ENCODE measurements around the gene AKR7A2. TPM values are rescaled to one million over a fixed set of nuclear protein-coding genes. Genes with fewer than 3 reads are reported as not detected.
"Not testable (repeated sequence)": the region's sequence is repeated elsewhere in the genome, so short reads cannot be mapped to it uniquely, and the experiment has no call there.

The AKR7A2 gene
- total RNA-seq, 1 experiment from 2014 or later, result 122 TPM

DNA sequence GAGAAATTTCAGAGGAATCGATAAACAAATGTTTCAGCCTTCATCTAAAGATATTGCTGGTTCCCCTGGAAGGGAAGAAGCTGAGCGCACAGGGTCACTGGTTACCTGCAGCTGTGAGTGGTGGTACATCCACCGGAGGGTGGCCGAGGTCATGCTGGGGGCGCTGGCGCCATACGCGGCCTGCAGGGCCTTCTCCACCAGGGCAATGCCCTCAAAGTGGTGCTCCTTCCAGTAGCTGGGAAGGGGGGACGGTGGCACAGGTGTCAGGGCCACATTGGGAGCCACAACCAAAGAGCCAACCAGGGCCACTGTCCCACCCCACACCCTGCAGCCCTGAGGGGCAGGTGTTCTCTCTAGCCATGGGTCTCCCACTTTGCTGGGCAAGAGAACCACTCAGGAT is 28.1 kb downstream of the AKR7A2 start:
- Histone ChIP-seq H3K4me3 (ENCODE audit: low read length) (no peak overlapping the region), H3K27ac (ENCODE audit: low read length) (no peak overlapping the region), H4K20me1 (ENCODE audit: insufficient read depth, low read depth, low read length) (no peaks in the 10 kb centered on the region), H3K27me3 (ENCODE audit: low read length) (no peaks in the 10 kb centered on the region), H3K36me3 (ENCODE audit: insufficient read depth, low read length) (0 out of 2 replicates have a peak, but pooled peaks cover 4% of the 10 kb centered on the region), H3K4me2 (ENCODE audit: low read depth, low read length, poor library complexity, severe bottlenecking) (no peak overlapping the region), H3K9me3 (ENCODE audit: low read length) (no peaks in the 10 kb centered on the region), H3K79me2 (ENCODE audit: low read length) (no peaks in the 10 kb centered on the region), H3K9me2 (replicated peaks; ENCODE audit: insufficient read depth, low read length) (no peaks in the 10 kb centered on the region), H2AFZ (ENCODE audit: low read length) (no peak overlapping the region), H3K9ac (ENCODE audit: low read length) (no peak overlapping the region), H3K4me1 (ENCODE audit: low read length) (no peaks in the 10 kb centered on the region)
- no peak for DNase-seq

DNA sequence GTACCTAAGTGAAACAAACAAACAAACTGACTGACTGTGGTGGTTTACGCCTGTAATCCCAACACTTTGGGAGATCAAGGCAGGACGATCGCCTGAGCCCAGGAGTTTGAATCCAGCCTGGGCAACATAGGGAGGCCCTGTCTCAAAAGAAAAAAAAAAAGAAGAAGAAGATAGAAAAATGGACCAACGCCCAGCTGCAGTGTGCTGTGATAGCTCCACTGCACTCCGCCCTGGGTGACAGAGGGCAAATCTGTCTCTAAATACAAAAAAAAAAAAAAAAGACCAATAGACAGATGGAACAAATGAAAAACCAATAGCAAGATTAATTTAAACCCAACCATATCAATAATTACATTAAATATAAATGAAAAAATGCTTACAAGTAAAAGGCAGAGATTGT is 37.3 kb downstream of the AKR7A2 start:
- H2AFZ ChIP-seq (ENCODE audit: low read length), result no peak overlapping the region

DNA sequence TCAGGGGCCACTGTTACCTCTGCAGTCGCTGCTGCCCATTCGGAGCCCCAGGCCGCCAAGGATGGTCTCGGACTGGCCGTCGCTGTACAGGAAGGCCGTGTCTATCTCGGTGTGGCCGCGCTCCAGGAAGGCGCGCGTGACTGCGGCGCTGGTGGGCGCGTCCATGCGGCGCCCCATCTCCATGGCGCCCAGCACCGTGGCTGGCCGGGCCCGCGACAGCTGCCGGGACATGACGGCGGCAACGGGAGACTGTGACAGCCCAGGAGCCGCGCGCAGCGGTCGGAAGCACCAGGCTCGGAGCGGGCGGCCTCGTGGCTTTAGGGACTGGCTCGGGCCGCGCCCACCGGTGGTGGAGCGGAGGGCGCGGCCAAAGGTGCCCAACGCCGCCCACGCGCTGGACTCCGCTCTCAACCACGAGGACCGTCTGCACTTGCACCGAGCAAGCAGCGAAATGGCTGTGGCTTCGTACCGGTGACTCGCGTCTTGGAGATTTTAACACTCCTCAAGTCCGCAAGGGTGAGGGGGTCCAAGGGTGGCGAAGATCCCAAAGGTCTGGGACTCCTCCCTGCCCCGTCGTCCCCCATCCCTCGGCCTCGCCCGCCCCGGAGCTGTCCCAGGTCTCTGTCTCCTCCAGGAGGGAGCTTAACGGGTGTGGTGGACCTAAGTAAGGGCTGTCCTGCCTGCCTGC is 38.0 kb downstream of the AKR7A2 start:
- H2AFZ ChIP-seq (ENCODE audit: low read length); H3K27ac ChIP-seq (ENCODE audit: low read length); H3K4me3 ChIP-seq (ENCODE audit: low read length); DNase-seq; H4K20me1 ChIP-seq (ENCODE audit: insufficient read depth, low read depth, low read length); H3K79me2 ChIP-seq (ENCODE audit: low read length); H3K9ac ChIP-seq (ENCODE audit: low read length); H3K36me3 ChIP-seq (ENCODE audit: insufficient read depth, low read length); H3K9me2 ChIP-seq (replicated peaks; ENCODE audit: insufficient read depth, low read length); H3K27me3 ChIP-seq (ENCODE audit: low read length); H3K9me3 ChIP-seq (ENCODE audit: low read length); H3K4me1 ChIP-seq (ENCODE audit: low read length); H3K4me2 ChIP-seq (ENCODE audit: low read depth, low read length, poor library complexity, severe bottlenecking): not testable (repeated sequence)

More for the DNA sequence above, 37.3 kb downstream of the AKR7A2 start:
- Histone ChIP-seq H3K27ac (ENCODE audit: low read length) (no peak overlapping the region), H3K4me1 (ENCODE audit: low read length) (no peaks in the 10 kb centered on the region), H3K79me2 (ENCODE audit: low read length) (no peaks in the 10 kb centered on the region), H3K4me2 (ENCODE audit: low read depth, low read length, poor library complexity, severe bottlenecking) (no peak overlapping the region), H3K27me3 (ENCODE audit: low read length) (no peaks in the 10 kb centered on the region), H3K4me3 (ENCODE audit: low read length) (no peak overlapping the region), H3K9ac (ENCODE audit: low read length) (no peak overlapping the region), H4K20me1 (ENCODE audit: insufficient read depth, low read depth, low read length) (no peaks in the 10 kb centered on the region), H3K36me3 (ENCODE audit: insufficient read depth, low read length) (no peaks in the 10 kb centered on the region), H3K9me2 (replicated peaks; ENCODE audit: insufficient read depth, low read length) (no peaks in the 10 kb centered on the region), H3K9me3 (ENCODE audit: low read length) (no peaks in the 10 kb centered on the region)
- DNase-seq, result no peak

DNA sequence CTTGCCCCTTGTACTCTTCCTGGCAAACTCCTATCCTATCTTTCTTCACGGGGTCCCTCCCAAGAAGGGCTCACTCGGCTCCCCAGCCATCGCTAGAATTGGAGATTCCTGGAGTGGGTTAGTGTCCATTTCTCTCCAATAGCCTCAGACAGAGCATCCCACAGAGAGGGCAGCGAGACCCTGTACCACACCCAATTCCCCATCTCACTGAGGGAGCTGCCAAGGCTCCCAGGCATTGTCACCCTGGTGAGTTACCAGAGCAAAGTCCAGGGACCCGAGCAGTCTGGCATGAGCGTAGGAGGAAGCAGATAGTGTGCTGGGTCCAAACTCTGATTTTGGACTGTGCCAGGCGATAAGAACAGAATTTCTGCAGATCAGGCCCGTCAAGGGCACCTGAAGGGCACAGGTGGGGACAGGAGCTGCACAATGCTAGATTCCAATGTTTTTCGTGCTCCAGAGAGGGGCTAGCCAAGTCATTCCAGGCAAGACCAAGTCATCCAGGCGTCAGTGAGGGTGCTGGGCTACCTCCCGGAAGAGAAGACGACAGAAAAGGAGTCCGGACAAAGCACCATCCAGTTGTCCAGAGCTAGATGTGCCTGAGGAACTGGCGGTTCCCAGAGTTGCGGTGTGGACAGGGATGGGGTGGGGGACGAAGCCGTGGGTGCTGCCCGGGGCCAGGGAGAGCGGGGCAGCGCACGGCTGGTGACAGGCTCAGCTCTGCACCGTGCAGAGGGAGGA is 38.7 kb downstream of the AKR7A2 start:
- Histone ChIP-seq H3K27me3 (ENCODE audit: low read length) (no peaks in the 10 kb centered on the region), H4K20me1 (ENCODE audit: insufficient read depth, low read depth, low read length) (no peaks in the 10 kb centered on the region), H2AFZ (ENCODE audit: low read length) (no peak overlapping the region), H3K4me1 (ENCODE audit: low read length) (no peaks in the 10 kb centered on the region), H3K9me2 (replicated peaks; ENCODE audit: insufficient read depth, low read length) (no peaks in the 10 kb centered on the region), H3K79me2 (ENCODE audit: low read length) (no peaks in the 10 kb centered on the region), H3K27ac (ENCODE audit: low read length) (no peak overlapping the region), H3K4me2 (ENCODE audit: low read depth, low read length, poor library complexity, severe bottlenecking) (no peak overlapping the region), H3K4me3 (ENCODE audit: low read length) (no peak overlapping the region), H3K9me3 (ENCODE audit: low read length) (no peaks in the 10 kb centered on the region), H3K9ac (ENCODE audit: low read length) (no peak overlapping the region), H3K36me3 (ENCODE audit: insufficient read depth, low read length) (no peaks in the 10 kb centered on the region)
- DNase-seq, result no peak

DNA sequence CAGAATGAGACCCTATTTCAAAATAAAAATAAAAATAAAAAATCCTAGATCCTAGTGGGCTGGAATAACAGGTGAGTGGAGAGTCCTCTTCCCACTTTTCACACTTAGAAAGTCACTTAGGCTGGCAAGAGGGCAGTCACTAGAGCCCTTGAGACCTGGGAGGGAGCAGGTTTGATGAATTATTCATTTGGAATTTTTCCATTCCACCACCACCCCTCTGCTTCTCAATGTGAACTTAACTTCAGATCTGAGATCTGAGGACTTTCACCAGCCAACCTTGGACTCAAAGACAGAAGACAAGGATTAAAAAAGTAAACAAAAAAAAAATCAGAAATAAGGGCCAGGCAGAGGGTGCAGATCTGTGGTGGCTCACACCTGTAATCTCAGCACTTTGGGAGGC is 39.9 kb downstream of the AKR7A2 start:
- DNase-seq, result no peak
- Histone ChIP-seq H3K79me2 (ENCODE audit: low read length) (no peaks in the 10 kb centered on the region), H3K36me3 (ENCODE audit: insufficient read depth, low read length) (no peaks in the 10 kb centered on the region), H3K4me3 (ENCODE audit: low read length) (no peak overlapping the region), H3K9me2 (replicated peaks; ENCODE audit: insufficient read depth, low read length) (no peaks in the 10 kb centered on the region), H2AFZ (ENCODE audit: low read length) (no peak overlapping the region), H4K20me1 (ENCODE audit: insufficient read depth, low read depth, low read length) (no peaks in the 10 kb centered on the region), H3K27ac (ENCODE audit: low read length) (no peak overlapping the region), H3K9ac (ENCODE audit: low read length) (no peak overlapping the region), H3K4me1 (ENCODE audit: low read length) (no peaks in the 10 kb centered on the region), H3K4me2 (ENCODE audit: low read depth, low read length, poor library complexity, severe bottlenecking) (no peak overlapping the region), H3K27me3 (ENCODE audit: low read length) (no peaks in the 10 kb centered on the region), H3K9me3 (ENCODE audit: low read length) (no peaks in the 10 kb centered on the region)

DNA sequence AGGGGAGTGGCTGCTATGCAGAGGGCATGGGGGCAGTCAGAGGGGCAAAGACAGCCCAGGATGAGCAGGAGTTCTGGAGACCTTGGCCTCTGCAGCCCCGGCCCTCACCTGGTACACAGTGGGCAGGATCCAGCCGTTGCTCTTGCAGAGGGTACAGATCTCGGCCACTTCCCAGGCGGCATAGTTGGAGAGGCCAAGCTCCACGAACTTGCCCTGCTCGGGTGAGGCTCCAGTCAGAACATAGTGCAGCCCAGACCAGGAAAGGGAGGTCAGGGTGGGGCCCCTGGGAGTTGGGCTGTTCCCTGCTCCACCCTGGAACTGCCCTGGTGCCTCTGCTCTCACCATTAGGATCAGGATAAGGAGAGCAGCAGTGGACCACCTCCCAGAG is 41.6 kb downstream of the AKR7A2 start:
- not testable (repeated sequence) for H3K4me3 ChIP-seq (ENCODE audit: low read length); DNase-seq; H3K79me2 ChIP-seq (ENCODE audit: low read length); H3K4me1 ChIP-seq (ENCODE audit: low read length); H3K4me2 ChIP-seq (ENCODE audit: low read depth, low read length, poor library complexity, severe bottlenecking); H3K36me3 ChIP-seq (ENCODE audit: insufficient read depth, low read length); H3K27me3 ChIP-seq (ENCODE audit: low read length); H3K27ac ChIP-seq (ENCODE audit: low read length); H3K9me2 ChIP-seq (replicated peaks; ENCODE audit: insufficient read depth, low read length); H3K9me3 ChIP-seq (ENCODE audit: low read length); H4K20me1 ChIP-seq (ENCODE audit: insufficient read depth, low read depth, low read length); H2AFZ ChIP-seq (ENCODE audit: low read length); H3K9ac ChIP-seq (ENCODE audit: low read length)

DNA sequence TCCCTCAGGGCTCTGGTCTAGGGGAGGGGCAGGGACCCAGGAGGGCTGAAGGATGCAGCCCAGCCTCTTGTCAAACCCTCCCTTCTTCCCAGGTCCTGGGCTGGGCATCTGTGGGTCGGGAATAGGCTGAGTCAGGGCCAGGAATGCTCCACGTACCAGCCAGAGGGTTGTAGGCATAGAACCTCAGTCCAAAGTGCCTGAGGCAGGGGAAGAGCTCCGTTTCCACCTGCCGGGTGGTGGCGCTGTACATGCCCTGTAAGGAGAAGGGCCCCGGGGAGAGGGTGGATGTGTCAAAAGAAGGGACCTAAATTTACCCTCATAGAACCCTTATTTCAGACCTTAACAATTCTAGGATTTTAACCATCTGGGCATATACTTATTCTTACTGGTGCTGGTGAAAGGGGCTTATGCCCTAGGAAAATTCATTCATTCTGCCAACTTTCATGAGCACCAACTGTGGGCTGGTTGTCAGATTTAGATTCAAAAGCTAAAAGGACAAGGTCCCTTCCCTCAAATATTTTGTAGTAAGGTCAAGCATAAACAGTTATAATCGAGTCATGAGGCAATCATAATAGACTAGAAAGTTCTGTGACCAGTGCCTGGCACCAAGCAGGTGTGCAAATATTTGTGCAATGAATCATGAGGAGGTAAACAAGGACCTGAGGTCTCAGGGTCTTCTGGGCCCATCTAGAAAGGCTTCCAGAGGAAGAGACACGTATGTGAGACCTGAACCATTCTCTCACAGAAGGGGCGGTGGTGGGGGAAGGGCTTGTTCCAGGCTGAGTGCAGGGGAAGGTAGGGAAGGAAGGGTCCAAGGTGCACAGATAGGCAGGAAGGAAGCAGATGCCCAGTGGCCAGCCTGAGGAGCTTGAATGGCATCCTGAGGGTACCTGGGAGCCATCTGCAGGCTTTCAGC is 42.3 kb downstream of the AKR7A2 start:
- not testable (repeated sequence) for H3K36me3 ChIP-seq (ENCODE audit: insufficient read depth, low read length); H3K9me3 ChIP-seq (ENCODE audit: low read length); H2AFZ ChIP-seq (ENCODE audit: low read length); H3K27ac ChIP-seq (ENCODE audit: low read length); H3K4me1 ChIP-seq (ENCODE audit: low read length); H4K20me1 ChIP-seq (ENCODE audit: insufficient read depth, low read depth, low read length); H3K4me3 ChIP-seq (ENCODE audit: low read length); H3K79me2 ChIP-seq (ENCODE audit: low read length); H3K27me3 ChIP-seq (ENCODE audit: low read length); H3K9me2 ChIP-seq (replicated peaks; ENCODE audit: insufficient read depth, low read length); DNase-seq; H3K9ac ChIP-seq (ENCODE audit: low read length); H3K4me2 ChIP-seq (ENCODE audit: low read depth, low read length, poor library complexity, severe bottlenecking)

DNA sequence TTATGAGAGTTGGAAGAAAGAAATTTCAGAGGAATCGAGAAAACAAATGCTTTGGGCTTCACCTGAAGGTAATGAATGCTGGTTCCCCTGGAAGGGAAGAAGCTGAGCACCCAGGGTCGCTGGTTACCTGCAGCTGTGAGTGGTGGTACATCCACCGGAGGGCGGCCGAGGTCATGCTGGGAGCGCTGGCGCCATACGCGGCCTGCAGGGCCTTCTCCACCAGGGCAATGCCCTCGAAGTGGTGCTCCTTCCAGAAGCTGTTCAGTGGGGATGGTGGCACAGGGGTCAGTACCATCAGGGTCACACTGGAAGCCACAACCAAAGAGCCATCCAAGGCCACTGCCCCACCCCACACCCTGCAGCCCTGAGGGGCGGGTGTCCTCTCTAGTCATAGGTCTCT is 43.5 kb downstream of the AKR7A2 start:
- H3K4me1 ChIP-seq (ENCODE audit: low read length), result no peaks in the 10 kb centered on the region
- no peaks in the 10 kb centered on the region for H3K9me2 ChIP-seq (replicated peaks; ENCODE audit: insufficient read depth, low read length)
- no peak overlapping the region for H3K4me3 ChIP-seq (ENCODE audit: low read length)
- no peaks in the 10 kb centered on the region for H3K9me3 ChIP-seq (ENCODE audit: low read length)
- H3K79me2 ChIP-seq (ENCODE audit: low read length), result no peaks in the 10 kb centered on the region
- H3K36me3 ChIP-seq (ENCODE audit: insufficient read depth, low read length), result no peaks in the 10 kb centered on the region
- no peak for DNase-seq
- no peak overlapping the region for H3K9ac ChIP-seq (ENCODE audit: low read length)
- H2AFZ ChIP-seq (ENCODE audit: low read length), result no peak overlapping the region
- no peak overlapping the region for H3K27ac ChIP-seq (ENCODE audit: low read length)
- H3K27me3 ChIP-seq (ENCODE audit: low read length), result no peaks in the 10 kb centered on the region
- H3K4me2 ChIP-seq (ENCODE audit: low read depth, low read length, poor library complexity, severe bottlenecking), result no peak overlapping the region
- H4K20me1 ChIP-seq (ENCODE audit: insufficient read depth, low read depth, low read length), result no peaks in the 10 kb centered on the region

Data from Karpas-422 (cell line).